Testis (tissue), 3 donors: ENCODE results near the gene GSDME. TPM values are rescaled to one million over a fixed set of nuclear protein-coding genes. Genes with fewer than 3 reads are reported as not detected.
"Not testable (repeated sequence)": the region's sequence is repeated elsewhere in the genome, so short reads cannot be mapped to it uniquely, and the experiment has no call there.

Experiments used
- DNase-seq: peaks from one replicate; pipeline ENCODE4 v3.0.0-alpha.2; 2019
- H3K27ac ChIP-seq, 2 donors: fragments of 200-600 bp; sonication (generic); one replicate each; pipeline ENCODE4 v1.5.1; 2019
- H3K27me3 ChIP-seq: fragments of 200-600 bp; sonication (generic); one replicate; pipeline ENCODE4 v1.5.1; 2019
- H3K36me3 ChIP-seq: fragments of 200-600 bp; sonication (generic); one replicate; pipeline ENCODE4 v1.5.1; 2017; ENCODE audit warnings: low read depth; ENCODE audit errors: missing control alignments
- H3K4me1 ChIP-seq: fragments of 200-600 bp; sonication (generic); one replicate; pipeline ENCODE4 v1.5.1; 2019
- H3K4me3 ChIP-seq, 2 donors: fragments of 200-600 bp; sonication (generic); one replicate each; pipeline ENCODE4 v1.5.1; 2017 to 2019
- H3K9me3 ChIP-seq: fragments of 200-600 bp; sonication (generic); one replicate; pipeline ENCODE4 v1.5.1; 2017
- CTCF ChIP-seq, 3 experiments: fragments of 450-650 bp in 2 of 3; fragments of 200-600 bp in 1 of 3; sonication (generic) in 1 of 3; IDR thresholded peaks; one replicate each; pipeline ENCODE4 v1.5.1; 2016 to 2019; ENCODE audit warnings: antibody characterized with exemption in 3 of 3, mild to moderate bottlenecking in 2 of 3, moderate library complexity in 1 of 3
- POLR2A ChIP-seq: fragments of 450-650 bp; IDR thresholded peaks from one replicate; pipeline ENCODE4 v1.6.1; 2017; ENCODE audit warnings: antibody characterized with exemption, mild to moderate bottlenecking, moderate library complexity
- WGBS, 2 donors: methylation state at CpG; one replicate each; pipeline ENCODE4 v1.1.5; 2018; 5-methylcytosine and 5-hydroxymethylcytosine counted together
- intact Hi-C: fragments of 100-400 bp; cut with DNase I; formaldehyde crosslinking; loops from one replicate; pipeline ENCODE4 v1.15.1; 2023; ENCODE audit warnings: low total_unique reads
- polyA plus RNA-seq: library from polyadenylated mRNA; stranded (reverse); fragments of 350-450 nt; fragmentation: Illumina TruSeq; extraction: RNeasy Lipid Tissue Mini Kit (QIAGEN cat#74804); gene quantifications from one replicate; pipeline ENCODE4 v1.2.3, GENCODE V29; 2014; ENCODE audit warnings: low read depth, low replicate concordance; ENCODE audit not compliant: insufficient read depth
- total RNA-seq, 2 donors: library from RNA; depleted of rRNA; stranded (reverse); fragments of >200 nt; gene quantifications; one replicate each; pipeline ENCODE4 v1.2.3, GENCODE V29; 2016

The GSDME gene
- total and polyA plus RNA-seq, 3 donors from 2014 or later: 31.8 to 59.4 (median 55.0) TPM

DNA sequence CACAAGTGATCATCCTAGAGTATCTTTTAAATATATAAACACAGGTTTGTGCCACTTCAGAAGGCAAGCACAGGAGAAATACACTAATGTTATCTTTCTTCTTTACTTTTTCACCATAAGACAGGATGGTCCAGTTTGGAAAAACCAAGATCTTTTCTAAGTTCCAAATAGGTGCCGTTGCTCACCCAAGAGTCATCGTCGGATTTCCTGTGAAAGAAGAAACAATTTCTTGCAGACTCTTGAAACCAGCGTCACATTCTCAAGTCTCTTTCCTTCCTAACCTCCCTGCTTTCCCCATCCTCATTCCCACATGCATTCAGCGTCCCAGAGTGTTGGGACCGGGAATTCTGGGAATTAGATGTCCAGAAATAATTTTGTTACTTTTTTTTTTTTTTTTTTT lies 42.8 kb upstream of the GSDME start:
- no peaks in the 10 kb centered on the region for H3K4me1 ChIP-seq
- H3K27ac ChIP-seq: no peak overlapping the region
- TF ChIP-seq CTCF (IDR thresholded peaks at IDR 0.05) (no peak), POLR2A (no peak)
- DNase-seq: no peak
- no peaks in the 10 kb centered on the region for H3K36me3 ChIP-seq
- WGBS, 2 donors: 95 to 96% methylated on average over 6 of the region's 6 CpGs
- H3K4me3 ChIP-seq: no peak overlapping the region
- intact Hi-C loops: no loop called here
- no peaks in the 10 kb centered on the region for H3K9me3 ChIP-seq
- no peaks in the 10 kb centered on the region for H3K27me3 ChIP-seq

GRCh38 chr7:24799506-24799905 lies 42.2 kb upstream of the GSDME start:
- Histone ChIP-seq H3K27me3 (no peaks in the 10 kb centered on the region), H3K27ac (no peak overlapping the region), H3K4me1 (no peaks in the 10 kb centered on the region), H3K4me3 (no peak overlapping the region), H3K9me3 (no peaks in the 10 kb centered on the region), H3K36me3 (no peaks in the 10 kb centered on the region)
- 94 to 95% methylated on average over 3 of the region's 3 CpGs for WGBS, 2 donors
- intact Hi-C loops: no loop called here
- DNase-seq: no peak
- TF ChIP-seq CTCF (IDR thresholded peaks at IDR 0.05) (no peak), POLR2A (no peak)

GRCh38 chr7:24798261-24798660 lies 41.0 kb upstream of the GSDME start:
- WGBS, 2 donors: 84 to 92% methylated on average over 4 of the region's 4 CpGs
- DNase-seq: no peak
- no peak overlapping the region for H3K27ac ChIP-seq
- H3K4me3 ChIP-seq: no peak overlapping the region
- H3K9me3 ChIP-seq: no peaks in the 10 kb centered on the region
- no peaks in the 10 kb centered on the region for H3K4me1 ChIP-seq
- H3K36me3 ChIP-seq: no peaks in the 10 kb centered on the region
- H3K27me3 ChIP-seq: no peaks in the 10 kb centered on the region
- intact Hi-C loops: no loop called here
- TF ChIP-seq CTCF (IDR thresholded peaks at IDR 0.05) (no peak), POLR2A (no peak)

DNA sequence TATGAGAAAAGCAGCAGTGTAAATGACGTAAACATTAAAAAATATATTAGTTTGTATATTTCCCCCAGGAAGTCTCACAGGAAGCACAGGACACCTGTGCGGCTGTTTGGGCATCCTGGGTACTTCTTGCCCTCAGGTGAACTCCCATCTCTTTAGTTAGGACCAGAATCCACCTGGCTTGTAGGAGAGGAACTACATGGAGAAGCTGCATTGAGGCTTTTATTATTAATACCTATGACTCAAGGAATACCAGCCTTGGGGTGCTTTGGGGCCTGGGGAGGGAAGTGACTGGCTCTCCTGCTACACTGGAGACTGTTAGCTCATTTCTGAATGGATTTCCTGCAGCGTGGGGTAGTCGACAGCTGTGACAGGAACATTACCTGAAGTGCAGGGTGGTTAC lies 40.0 kb upstream of the GSDME start:
- Histone ChIP-seq H3K27ac (no peak overlapping the region), H3K4me3 (no peak overlapping the region), H3K36me3 (no peaks in the 10 kb centered on the region), H3K4me1 (no peaks in the 10 kb centered on the region), H3K27me3 (no peaks in the 10 kb centered on the region), H3K9me3 (no peaks in the 10 kb centered on the region)
- 94 to 98% methylated on average over 4 of the region's 4 CpGs for WGBS, 2 donors
- no peak for TF ChIP-seq POLR2A
- TF ChIP-seq CTCF (IDR thresholded peaks at IDR 0.05): no peak
- no peak for DNase-seq
- intact Hi-C loops: no loop called here

- Histone ChIP-seq H3K9me3 (no peaks in the 10 kb centered on the region), H3K4me1 (no peaks in the 10 kb centered on the region), H3K4me3 (no peak overlapping the region), H3K27me3 (no peaks in the 10 kb centered on the region), H3K27ac (no peak overlapping the region), H3K36me3 (no peaks in the 10 kb centered on the region)
- DNase-seq: no peak
- TF ChIP-seq POLR2A: no peak
- no peak for TF ChIP-seq CTCF (IDR thresholded peaks at IDR 0.05)
- WGBS, 2 donors: 79 to 86% methylated on average over 9 of the region's 9 CpGs
- intact Hi-C loops: no loop called here
Observed at GRCh38 chr7:24795407-24795767, 38.1 kb upstream of the GSDME start.

- H3K27me3 ChIP-seq, H3K4me1 ChIP-seq, intact Hi-C loops, H3K4me3 ChIP-seq, H3K9me3 ChIP-seq, H3K27ac ChIP-seq, DNase-seq, H3K36me3 ChIP-seq: not testable (repeated sequence)
- WGBS, 2 donors: 62 to 79% methylated on average over 22 of the region's 22 CpGs
Observed at GRCh38 chr7:24794751-24795406, 37.6 kb upstream of the GSDME start.
